Epithelial cell of prostate (primary cell): Measurements from ENCODE around the gene MRPL28.
A peak's percentile ranks its signal among the peaks of the same experiment; 100 is the strongest.
"Not testable (repeated sequence)": the region's sequence is repeated elsewhere in the genome, so short reads cannot be mapped to it uniquely, and the experiment has no call there.

Experiments
- DNase-seq: peaks from one replicate; pipeline ENCODE4 v3.0.0-alpha.2; 2011; ENCODE audit warnings: low read depth, low spot score
- H3K27ac ChIP-seq: fragments of 450-650 bp; 2 replicates; pipeline ENCODE4 v1.5.1; 2017; ENCODE audit warnings: mild to moderate bottlenecking

MRPL28 gene

DNA sequence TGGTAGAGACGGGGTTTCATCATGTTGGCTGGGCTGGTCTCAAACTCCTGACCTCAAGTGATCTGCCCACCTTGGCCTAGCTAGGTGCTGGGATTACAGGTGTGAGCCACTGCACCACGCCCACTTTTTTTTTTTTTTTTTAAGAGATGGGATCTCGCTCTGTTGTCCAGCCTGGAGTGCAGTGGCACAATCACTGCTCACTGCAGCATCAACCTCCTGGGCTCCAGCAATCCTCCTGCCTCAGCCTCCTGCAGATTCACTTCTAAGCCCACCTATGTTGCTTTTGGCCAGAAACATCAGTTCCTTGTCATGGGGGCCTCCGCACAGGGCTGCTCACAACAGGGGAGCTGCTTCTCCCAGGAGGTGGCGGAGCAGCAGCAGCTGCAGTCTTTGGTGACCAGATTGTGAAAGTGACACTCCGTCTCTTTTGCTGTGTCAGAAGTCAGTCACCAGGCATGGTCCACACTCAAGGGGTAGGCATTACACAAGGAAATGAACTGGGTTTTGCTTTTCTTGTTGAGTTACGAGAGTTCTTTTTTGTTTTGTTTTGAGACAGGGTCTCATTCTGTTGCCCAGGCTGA is 22.2 kb upstream of the MRPL28 start:
- H3K27ac ChIP-seq, result no peak overlapping the region
- no peak for DNase-seq

DNA sequence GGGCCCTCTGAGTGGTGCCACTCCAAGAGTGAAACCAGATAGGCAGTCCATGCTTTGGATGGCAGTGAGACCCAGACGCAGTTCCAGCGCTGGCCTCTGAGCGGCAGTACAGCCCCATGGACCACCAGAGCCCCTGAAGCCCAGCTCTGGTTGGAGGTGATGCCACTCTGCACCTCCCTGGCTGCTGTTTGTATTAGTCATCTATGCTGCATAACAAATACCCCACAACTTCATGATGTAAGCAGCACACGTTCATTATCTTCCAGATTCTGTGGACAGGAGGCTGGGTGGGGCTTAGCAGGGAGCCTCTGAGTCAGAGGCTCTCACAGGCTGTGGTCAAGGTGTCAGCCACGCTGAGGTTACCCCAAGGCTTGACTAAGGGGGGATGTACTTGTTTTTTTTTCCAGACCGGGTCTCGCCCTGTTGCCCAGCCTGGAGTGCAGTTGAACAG is 21.6 kb upstream of the MRPL28 start:
- H3K27ac ChIP-seq, result no peak overlapping the region
- DNase-seq, result no peak

DNA sequence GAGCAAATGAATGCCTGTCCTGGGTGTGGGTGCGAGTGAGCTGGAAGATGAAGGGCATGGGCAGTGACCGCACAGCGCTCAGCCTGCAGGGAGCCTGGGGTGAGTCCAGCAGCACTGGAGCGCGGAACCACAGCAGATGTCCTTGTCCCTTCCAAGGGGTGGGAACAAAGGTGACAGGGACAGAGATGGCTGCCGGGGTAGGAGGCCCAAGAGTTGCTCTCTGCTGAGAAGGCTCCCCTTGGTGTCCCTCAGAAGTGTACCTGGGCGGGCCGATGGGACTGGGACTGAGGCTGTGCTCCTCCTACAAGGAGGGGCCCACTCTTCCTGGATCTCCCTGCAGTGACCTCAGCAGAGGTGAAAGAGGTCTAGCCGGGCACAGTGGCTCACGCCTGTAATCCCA is 19.0 kb upstream of the MRPL28 start:
- no peak overlapping the region for H3K27ac ChIP-seq
- DNase-seq, result no peak

DNA sequence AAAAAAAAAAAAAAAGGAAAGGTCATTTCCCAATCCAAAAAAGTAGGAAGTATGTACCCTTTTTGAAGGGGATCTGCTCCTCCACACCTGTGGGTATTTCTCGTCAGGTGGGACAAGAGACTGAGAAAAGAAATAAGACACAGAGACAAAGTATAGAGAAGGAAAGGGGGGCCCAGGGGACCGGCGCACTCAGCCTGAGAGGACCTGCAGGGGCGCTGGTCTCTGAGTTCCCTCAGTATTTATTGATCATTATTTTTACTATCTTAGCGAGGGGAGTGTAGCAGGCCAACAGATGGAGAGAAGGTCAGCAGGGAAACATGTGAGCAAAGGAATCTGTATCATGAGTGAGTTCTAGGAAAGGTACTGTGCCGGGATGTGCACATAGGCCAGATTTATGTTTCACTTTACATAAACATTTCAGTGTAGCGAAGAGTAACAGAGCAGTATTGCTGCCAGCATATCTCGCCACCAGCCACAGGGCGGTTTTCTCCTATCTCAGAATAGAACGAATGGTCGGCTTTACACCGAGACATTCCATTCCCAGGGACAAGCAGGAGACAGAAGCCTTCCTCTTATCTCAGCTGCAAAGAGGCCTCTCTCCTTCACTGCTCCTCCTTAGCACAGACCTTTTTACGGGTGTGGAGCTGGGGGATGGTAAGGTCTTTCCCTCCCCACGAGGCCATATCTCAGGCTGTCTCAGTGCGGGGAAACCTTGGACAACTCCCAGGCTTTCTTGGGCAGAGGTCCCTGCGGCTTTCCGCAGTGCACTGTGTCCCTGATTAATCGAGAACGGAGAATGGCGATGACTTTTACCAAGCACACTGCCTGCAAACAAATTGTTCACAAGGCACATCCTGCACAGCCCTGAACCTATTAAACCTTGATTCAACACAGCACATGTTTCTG is 17.7 kb upstream of the MRPL28 start:
- DNase-seq, H3K27ac ChIP-seq: not testable (repeated sequence)

DNA sequence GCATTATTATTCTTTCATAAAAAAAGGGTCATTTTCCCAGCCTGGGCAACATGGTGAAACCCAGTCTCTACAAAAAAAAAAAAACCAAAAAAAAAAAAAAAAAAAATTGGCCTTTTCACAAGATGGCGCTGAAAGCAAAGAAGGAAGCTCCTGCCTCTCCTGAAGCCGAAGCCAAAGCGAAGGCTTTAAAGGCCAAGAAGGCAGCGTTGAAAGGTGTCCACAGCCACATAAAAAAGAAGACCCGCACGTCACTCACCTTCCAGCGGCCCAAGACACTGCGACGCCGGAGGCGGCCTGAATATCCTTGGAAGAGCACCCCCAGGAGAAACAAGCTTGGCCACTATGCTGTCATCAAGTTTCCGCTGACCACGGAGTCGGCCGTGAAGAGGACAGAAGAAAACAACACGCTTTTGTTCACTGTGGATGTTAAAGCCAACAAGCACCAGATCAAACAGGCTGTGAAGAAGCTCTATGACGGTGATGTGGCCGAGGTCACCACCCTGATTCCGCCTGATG is 16.4 kb upstream of the MRPL28 start:
- no peak for DNase-seq
- H3K27ac ChIP-seq, result no peak overlapping the region

DNA sequence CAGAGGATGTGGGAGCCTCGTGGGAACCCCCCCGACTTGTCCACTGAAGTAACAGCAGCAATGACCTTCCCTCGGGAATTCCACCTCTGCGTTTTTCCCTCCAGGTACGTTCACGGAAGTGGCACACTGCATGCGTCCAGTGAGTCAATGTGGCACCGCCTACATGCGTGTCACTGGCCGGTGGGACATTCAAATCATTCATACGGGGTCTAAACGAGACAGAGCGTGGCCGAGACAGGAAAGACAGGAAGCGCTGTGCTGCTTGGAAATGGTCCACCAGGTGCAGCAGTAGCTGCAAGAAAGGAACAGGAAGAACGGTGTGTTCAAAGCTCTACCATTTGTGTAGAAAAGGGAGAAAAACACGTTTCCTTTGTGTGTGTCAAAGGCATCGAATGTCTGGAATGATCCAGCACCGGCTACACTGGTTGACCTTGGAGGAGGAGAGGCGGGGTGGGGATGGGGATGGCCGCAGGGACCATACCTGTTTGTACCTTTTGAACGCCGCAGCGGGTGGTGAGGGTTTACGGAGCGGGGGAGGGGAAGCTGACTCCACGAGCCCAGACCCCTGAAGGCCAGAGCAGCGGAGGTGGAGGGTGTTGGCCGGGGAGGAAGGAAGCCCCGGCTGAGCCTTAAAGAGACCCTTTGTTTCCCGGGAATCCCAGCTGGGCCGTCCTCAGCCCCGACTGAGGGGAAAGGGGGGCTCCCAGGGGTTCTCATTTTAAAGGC is 13.2 kb upstream of the MRPL28 start:
- peak overlapping the region; percentile 51 for H3K27ac ChIP-seq
- peak; percentile 34 for DNase-seq

DNA sequence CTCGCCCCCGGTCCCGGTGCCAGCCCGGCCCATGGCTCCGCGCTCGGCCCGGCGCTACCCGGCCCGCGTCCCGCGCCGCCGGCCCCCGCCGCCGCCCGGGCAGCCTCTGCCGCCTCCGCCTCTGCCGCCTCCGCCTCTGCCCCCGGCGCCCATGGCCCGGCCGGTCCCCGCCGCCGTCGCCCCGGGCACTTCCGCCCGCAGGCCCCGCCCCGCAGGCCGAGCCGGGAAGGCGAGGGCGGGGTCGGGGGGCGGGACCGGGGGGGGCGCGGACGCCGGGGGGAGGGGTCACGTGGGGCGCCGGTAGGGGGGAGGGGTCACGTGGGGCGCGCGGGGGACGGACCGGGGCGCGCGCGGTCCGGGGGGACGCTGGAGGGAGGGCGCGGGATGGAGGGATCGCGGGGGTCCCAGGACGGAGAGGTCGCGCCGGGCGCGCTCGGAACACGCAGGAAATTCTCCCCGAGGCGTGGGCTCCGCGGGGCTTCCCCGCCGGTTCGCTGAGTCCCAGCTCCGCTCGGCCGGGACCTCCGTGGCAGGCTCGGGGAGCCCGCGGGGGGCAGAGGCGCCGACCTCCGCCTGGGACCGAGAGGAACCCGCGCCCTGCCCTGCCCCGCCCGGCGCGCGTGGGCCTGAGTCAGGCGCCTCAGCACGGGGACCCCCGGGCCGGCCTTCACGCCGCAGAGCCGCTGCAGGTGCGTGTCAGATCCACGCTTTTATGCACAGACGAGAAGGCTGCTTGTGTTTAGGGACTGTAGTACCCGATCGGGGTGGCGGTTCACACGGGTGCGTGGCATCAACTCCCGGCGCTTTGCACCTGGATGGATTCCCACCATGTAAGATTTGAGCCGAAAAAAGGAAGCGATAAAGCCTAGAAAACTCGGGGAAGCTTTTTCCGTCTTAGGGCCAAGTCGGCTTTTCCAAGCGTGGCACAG is 11.7 kb upstream of the MRPL28 start, which contains the start of gene PGAP6:
TSS of gene PGAP6 (minus strand) at position 190 of the 929 bp plus-strand sequence. CDS start at position 33, 157 bp downstream.
- H3K27ac ChIP-seq, result peak within 1 kb of the TSS; percentile 51
- DNase-seq, result no peak

DNA sequence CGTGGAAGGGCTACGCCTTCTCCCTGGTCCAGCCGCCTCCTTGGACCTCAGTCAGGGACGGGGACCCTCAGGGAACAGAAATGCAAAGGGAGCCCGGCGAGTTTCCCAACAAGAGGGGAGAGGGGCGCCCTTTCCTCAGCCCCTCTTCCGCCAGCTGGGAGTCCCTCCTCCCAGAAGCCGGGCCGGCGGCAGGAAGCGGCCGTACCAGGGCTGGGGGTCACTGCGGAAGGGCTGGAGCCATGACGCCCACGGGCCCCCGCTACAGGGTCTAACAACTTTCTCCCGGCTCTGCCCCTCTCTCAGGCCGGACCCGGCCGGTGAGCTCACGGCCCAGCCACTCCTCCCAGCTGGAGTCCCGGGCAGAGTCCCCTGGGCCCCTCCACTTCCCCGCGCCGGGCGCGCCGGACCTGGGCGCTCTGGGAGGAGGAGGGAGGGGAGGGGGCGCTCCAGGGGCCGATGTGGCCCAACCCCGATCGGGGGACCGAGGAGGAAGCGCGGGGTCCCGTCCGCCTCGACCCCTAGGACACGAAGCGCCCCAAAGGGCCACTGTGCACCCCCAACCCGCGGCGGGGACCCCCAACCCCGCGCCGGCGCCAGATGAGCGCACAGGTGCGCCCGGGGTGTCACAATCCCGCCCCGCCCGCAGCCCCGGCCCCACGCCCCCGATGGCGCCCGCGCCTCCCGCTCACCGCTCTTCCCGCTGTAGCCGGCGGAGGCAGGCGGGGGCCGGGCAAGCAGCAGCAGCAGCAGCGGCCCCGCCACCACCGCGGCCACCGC is 10.9 kb upstream of the MRPL28 start:
- no peak for DNase-seq
- peak overlapping the region; percentile 51 for H3K27ac ChIP-seq

DNA sequence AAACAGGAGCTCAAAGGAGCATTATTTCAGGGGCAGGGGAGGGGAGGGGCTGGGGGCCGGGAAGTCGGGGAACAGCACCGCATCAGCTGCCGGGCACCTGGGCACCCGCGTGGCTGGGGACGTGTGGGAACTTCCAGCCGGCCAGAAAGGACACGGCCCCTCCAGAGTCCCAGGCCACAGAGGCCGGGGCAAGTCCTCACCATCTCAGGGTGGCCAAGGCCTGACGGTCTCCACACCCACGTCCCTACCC is 10.3 kb upstream of the MRPL28 start:
- DNase-seq, result no peak
- H3K27ac ChIP-seq, result no peak overlapping the region

DNA sequence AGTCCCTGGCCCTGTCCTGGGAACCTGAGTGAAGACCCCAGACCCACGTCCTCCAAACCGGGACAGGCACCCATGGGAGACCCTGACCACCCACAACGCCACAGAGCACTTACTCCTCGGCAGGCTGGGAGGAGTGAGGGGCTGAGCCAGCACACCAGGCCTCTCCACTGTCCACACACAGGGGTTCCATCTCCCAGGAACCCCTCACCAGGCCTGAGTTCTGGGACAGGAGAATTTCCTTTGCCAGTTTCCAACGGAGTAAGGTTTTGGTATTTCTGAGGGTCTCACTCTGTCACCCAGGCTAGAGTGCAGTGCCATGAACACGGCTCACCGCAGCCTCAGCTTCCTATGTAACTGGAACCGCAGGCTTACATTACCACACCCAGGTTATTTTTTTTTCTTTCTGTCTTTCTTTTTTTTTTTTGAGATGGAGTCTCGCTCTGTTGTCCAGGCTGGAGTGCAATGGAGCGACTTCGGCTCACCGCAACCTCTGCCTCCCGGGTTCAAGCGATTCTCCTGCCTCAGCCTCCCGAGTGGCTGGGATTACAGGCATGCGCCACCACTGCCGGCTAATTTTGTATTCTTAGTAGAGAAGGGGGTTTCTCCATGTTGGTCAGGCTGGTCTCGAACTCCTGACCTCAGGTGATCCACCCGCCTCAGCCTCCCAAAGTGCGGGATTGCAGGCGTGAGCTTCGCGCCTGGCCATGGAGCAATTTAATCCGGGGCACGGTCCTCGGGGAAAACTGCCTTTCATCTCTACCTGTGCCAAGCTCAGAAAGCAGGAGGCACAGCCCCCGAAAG is 9.8 kb upstream of the MRPL28 start:
- H3K27ac ChIP-seq, result no peak overlapping the region
- DNase-seq, result no peak

DNA sequence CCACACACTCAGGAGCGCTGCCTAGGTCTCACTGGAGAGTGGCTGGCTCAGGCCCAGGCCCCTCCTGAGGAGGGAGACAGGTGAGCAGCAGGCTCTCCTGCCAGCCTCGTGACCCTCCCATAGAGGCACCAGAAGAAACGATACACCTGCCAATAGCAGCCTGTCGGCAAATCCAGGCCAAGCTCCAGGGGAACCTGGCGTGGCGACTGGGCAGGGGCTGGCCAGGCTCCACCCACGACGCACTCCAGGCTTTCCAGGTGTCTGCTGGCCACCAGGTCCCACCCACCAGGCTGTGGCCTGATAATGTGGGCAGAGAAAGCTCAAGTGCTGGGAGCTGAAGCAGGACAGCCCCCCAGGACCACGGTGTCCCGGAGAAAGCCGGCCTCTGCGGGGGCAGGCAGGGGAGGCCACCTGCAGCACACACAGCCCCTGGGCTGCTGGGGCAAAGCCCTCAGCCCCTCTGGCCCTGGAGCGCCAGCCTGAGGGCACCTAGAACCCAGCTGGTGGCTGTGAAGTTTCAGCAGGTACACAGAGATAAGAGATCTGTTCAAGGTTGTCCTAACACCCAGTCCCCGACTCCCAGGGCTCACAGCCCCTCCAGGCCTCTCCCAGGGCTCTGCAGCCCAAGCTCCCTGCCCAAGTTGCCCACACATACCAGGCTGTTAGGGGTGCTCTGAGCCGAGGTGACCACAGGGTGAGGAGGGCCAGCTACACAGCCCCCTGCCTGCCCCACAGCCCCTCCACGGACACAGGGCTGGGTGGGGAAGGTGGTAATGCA is 9.0 kb upstream of the MRPL28 start:
- no peak for DNase-seq
- no peak overlapping the region for H3K27ac ChIP-seq

DNA sequence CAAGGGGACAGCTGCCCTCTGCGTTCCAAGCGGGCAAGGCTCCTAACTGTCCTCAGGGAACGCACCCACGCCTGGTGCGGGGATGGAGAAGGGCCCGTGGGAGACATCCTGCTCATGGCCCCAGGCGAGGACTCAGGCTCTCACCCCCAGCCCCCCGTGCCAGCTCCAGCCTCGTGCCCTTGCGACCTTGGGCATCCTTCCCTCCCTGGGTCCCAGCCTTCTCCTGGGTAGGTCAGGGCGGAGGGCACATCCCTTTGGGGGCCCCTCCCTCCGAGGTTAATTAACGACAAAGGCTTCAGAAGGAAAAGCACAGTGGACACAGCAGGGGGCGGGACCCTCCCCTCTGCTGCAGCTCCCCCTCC is 8.5 kb upstream of the MRPL28 start:
- H3K27ac ChIP-seq, result no peak overlapping the region
- DNase-seq, result no peak

DNA sequence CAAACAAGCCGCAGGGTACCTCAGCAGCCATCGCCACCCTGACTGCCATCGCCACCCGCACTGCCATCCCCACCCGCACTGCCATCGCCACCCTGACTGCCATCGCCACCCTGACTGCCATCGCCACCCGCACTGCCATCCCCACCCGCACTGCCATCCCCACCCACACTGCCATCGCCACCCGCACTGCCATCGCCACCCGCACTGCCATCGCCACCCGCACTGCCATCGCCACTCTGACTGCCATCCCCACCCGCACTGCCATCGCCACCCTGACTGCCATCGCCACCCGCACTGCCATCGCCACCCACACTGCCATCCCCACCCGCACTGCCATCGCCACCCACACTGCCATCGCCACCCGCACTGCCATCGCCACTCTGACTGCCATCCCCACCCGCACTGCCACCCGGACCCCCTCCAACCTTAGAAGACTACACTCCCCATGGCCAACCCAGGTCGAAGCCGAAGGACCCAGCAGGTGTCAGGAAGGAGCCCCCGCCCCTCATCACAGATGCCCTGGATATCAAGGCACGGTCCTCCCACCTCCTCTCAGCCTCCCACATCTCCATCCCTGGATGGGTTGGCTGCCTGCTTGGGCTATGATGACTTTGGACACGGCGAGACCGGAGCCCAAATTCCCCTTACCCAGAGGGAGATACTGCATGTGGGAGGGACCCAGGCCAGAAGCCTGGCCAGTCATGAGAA is 7.9 kb upstream of the MRPL28 start:
- DNase-seq, H3K27ac ChIP-seq: not testable (repeated sequence)

DNA sequence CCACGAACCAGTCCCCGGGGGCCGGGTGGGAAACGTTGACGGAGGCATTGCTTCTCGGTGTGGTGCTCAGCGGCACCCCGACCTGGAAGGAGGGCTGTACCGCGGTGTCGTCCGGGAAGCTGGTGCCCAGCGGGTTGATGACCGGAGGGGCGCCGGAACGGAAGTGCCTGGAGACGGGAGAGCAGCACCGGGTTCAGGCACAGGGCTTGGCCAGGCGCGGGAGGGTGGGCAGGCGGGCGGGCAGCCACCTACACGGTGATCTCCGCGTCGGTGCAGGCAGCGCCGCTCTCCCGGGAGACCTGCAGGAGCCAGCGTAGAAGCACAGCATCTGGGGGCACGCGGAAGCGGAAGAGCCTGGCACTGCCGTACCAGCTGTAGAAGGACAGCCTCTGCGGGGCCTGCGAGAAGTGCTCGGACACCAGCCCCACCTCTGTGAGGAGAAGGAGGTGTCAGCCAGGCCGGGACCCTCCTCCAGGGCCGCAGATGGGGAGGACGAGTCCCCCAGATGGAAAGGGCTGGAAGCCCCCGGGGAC is 7.1 kb upstream of the MRPL28 start:
- DNase-seq, result no peak
- no peak overlapping the region for H3K27ac ChIP-seq

DNA sequence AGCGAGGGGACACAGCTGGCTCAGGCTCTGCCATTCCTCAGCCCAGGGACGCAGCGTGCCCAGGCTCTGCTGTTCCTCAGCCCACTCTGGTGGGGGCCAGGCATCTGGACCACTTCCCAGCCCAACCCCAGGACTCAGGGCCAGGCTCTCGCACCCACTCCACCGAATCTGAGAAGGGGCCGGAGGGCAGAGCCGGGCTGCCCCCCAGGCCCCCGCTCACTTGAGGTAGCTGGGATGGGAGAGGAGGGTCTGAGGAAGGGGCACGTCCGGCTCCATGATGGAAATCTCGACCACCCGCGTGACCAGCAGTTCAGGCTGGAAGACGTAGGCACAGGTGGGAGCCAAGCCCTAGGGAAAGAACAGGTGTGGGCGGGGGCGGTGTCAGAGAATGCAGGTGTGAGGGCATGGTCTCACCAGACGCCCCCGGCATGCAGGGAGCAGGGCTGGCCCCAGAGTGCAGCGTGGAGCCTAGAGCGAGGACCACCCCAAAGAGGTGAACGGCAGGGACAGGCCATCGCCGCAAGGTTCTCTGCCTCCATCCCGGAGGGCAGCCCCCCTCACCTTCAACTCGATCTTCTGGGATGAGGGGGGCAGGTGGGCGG is 6.6 kb upstream of the MRPL28 start:
- no peak for DNase-seq
- no peak overlapping the region for H3K27ac ChIP-seq
